ENCODE data around the gene MAZ. TPM values are rescaled to one million over a fixed set of nuclear protein-coding genes. Genes with fewer than 3 reads are reported as not detected.
"Not testable (repeated sequence)": the region's sequence is repeated elsewhere in the genome, so short reads cannot be mapped to it uniquely, and the experiment has no call there.

The MAZ gene
- total RNA-seq, 2 experiments from 2014 or later = 227 to 242 TPM

DNA sequence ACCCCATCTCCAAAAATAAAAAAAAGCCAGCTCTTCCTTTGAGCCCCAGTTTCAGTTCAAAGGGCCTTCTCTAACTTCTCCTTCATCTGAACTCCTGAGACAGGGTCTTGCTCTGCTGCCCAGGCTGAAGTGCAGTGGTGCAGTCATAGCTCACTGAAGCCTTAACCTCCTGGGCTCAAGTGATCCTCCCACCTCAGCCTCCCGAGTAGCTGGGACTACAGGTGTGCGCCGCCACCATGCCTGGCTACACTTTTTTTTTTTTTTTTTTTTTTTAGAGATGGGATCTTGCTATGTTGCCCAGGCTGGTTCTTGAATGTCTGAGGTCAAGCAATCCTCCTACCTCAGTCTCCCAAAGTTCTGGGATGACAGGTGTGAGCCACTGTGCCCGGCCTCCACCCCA is 26.9 kb downstream of the MAZ start:
- H3K27me3 Mint-ChIP-seq; H3K4me3 Mint-ChIP-seq; H3K9me3 Mint-ChIP-seq; DNase-seq; H3K27ac Mint-ChIP-seq; intact Hi-C loops (cut with micrococcal nuclease): not testable (repeated sequence)
- ChIA-PET CTCF (interaction anchor here (0.6 to 2.8 kb wide), 2 partner anchors 15 to 17 kb away, joined by 3 to 18 read pairs; no protein-coding TSS in a partner anchor), POLR2A (interaction anchor here (0.6 kb wide), 1 partner anchor 33 kb away, joined by 4 read pairs; no protein-coding TSS in a partner anchor)
- Mint-ChIP-seq H3K36me3 (peaks cover 41% of the 10 kb centered on the region), H3K4me1 (ENCODE audit: low read depth) (peaks cover 27% of the 10 kb centered on the region)

DNA sequence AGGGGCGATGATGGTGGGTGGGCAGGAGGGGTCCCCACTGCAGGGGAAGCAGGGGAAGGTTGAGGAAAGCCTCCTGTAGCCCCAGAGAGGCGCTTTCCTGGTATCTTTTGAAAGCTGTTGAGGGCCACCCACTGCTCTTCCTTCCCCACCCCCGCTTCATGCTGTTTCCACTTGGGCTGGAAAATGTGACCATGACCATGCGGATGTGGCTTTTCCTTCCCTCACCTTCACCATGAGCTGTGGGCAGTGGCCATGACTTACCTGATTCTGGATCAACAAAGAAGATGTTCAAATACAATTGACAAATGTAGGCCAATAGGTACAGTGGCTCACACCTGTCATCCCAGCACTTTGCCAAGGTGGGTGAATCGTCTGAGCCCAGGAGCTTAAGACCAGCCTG is 27.8 kb downstream of the MAZ start:
- H3K36me3 Mint-ChIP-seq = peaks cover 41% of the 10 kb centered on the region
- intact Hi-C loops (cut with micrococcal nuclease) = no loop called here
- ChIA-PET POLR2A (interaction anchor here (1.6 kb wide), 1 partner anchor 14 kb away, joined by 3 read pairs; the partner anchor contains the start of gene MVP), CTCF (interaction anchor here (2.8 kb wide), 1 partner anchor 14 kb away, joined by 18 read pairs; no protein-coding TSS in a partner anchor)
- H3K4me1 Mint-ChIP-seq (ENCODE audit: low read depth) = peaks cover 22% of the 10 kb centered on the region
- DNase-seq = peak; percentile 60
- no peak overlapping the region for H3K4me3 Mint-ChIP-seq
- H3K27ac Mint-ChIP-seq = peak overlapping the region; percentile 18
- no peaks in the 10 kb centered on the region for H3K27me3 Mint-ChIP-seq
- H3K9me3 Mint-ChIP-seq = no peaks in the 10 kb centered on the region

DNA sequence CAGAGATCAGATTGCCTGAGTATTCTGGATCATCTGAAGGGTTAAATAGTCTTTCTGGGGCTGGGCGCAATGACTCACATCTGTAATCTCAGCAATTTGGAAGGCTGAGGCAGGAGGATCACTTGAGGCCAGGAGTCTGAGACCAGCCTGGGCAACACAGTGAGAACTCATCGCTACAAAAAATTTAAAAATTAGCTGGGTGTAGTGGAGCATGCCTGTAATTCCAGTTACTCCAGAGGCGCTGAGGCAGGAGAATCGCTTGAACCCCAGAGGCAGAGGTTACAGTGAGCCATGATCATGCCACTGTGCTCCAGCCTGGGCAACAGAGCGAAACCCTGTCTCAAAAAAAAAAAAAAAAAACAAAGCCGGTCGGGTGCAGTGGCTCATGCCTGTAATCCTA is 29.6 kb downstream of the MAZ start:
- no peak for DNase-seq
- Mint-ChIP-seq H3K9me3 (no peaks in the 10 kb centered on the region), H3K4me1 (ENCODE audit: low read depth) (peaks cover 14% of the 10 kb centered on the region), H3K27ac (no peak overlapping the region), H3K4me3 (no peak overlapping the region), H3K27me3 (no peaks in the 10 kb centered on the region), H3K36me3 (peaks cover 45% of the 10 kb centered on the region)
- CTCF ChIA-PET = no interaction called here
- POLR2A ChIA-PET = no interaction called here
- intact Hi-C loops (cut with micrococcal nuclease) = no loop called here

DNA sequence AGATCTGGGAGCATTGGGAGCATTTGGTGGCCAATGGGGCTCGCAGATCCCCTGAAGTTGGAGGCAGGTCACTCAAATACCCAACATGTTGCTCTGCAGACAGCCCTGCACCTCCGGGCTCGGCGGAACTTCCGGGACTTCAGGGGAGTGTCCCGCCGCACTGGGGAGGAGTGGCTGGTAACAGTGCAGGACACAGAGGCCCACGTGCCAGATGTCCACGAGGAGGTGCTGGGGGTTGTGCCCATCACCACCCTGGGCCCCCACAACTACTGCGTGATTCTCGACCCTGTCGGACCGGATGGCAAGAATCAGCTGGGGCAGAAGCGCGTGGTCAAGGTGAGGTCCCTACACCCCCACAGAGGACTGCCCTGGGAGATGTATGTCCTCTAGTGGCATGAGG is 30.3 kb downstream of the MAZ start:
- no peaks in the 10 kb centered on the region for H3K27me3 Mint-ChIP-seq
- intact Hi-C loops (cut with micrococcal nuclease) = no loop called here
- H3K27ac Mint-ChIP-seq = no peak overlapping the region
- DNase-seq = no peak
- peaks cover 11% of the 10 kb centered on the region for H3K4me1 Mint-ChIP-seq (ENCODE audit: low read depth)
- CTCF ChIA-PET = interaction anchor here (4.4 kb wide), 1 partner anchor 12 kb away, joined by 24 read pairs; no protein-coding TSS in a partner anchor
- peaks cover 43% of the 10 kb centered on the region for H3K36me3 Mint-ChIP-seq
- no peak overlapping the region for H3K4me3 Mint-ChIP-seq
- H3K9me3 Mint-ChIP-seq = no peaks in the 10 kb centered on the region
- POLR2A ChIA-PET = no interaction called here

DNA sequence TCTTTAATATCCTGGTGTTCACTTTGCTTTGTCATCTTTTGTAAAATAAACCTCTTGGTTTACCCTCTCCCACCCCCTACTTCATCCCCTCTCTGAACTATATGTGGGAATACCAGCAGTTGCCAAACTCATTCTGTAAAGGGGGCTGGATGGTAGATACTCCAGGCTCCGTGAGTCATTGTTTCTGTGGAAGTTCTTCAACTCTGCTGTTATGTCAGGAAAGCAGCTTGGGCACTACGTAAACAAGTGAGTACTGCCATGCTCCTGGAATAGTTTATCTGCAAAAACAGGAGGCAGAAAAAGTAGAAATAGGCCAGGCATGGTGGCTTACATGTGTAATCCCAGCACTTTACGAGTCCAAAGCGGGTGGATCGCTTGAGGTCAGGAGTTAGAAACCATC is 31.5 kb downstream of the MAZ start:
- peak overlapping the region; percentile 28 for H3K27ac Mint-ChIP-seq
- H3K36me3 Mint-ChIP-seq = peaks cover 42% of the 10 kb centered on the region
- DNase-seq = no peak
- H3K4me3 Mint-ChIP-seq = no peak overlapping the region
- intact Hi-C loops (cut with micrococcal nuclease) = no loop called here
- no peaks in the 10 kb centered on the region for H3K27me3 Mint-ChIP-seq
- H3K4me1 Mint-ChIP-seq (ENCODE audit: low read depth) = peaks cover 11% of the 10 kb centered on the region
- POLR2A ChIA-PET = no interaction called here
- no peaks in the 10 kb centered on the region for H3K9me3 Mint-ChIP-seq
- CTCF ChIA-PET = interaction anchor here (4.4 kb wide), 1 partner anchor 11 kb away, joined by 24 read pairs; no protein-coding TSS in a partner anchor

DNA sequence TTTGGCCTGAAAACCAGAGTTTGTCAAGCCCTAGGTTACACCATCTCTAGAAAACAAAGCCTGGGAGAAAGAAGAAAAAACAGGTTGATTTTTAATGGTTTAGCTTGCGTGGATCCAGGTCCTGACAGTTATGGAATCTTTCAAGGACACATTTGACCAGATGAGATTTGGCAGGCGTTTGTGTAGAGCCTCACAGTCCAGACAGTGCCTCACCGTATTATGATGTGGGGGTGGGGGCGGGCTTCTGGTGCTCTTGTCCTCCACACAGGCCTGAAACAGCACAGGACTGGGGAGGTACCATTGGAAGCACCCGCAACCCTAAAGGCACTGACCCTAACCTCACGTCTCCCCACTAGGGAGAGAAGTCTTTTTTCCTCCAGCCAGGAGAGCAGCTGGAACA is 33.5 kb downstream of the MAZ start:
- Mint-ChIP-seq H3K27ac (no peak overlapping the region), H3K4me1 (ENCODE audit: low read depth) (peaks cover 2% of the 10 kb centered on the region), H3K4me3 (no peak overlapping the region), H3K27me3 (no peaks in the 10 kb centered on the region), H3K36me3 (peaks cover 34% of the 10 kb centered on the region), H3K9me3 (no peaks in the 10 kb centered on the region)
- DNase-seq = no peak
- ChIA-PET POLR2A (interaction anchor here (1.2 kb wide), 1 partner anchor 13 kb away, joined by 3 read pairs; no protein-coding TSS in a partner anchor), CTCF (interaction anchor here (4.4 kb wide), 1 partner anchor 9 kb away, joined by 24 read pairs; no protein-coding TSS in a partner anchor)
- intact Hi-C loops (cut with micrococcal nuclease) = no loop called here

DNA sequence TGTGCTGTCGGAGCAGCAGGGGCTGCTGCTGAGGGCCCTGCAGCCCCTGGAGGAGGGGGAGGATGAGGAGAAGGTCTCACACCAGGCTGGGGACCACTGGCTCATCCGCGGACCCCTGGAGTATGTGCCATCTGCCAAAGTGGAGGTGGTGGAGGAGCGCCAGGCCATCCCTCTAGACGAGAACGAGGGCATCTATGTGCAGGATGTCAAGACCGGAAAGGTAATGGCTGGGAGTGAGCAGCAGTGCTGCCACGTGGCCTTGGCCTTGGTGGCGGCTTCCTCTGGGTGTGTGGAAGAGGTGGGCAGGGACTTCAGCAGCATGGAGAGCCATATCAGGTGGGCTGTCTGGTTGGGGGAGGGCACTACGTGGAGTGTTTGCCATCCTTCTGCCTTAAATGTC is 33.9 kb downstream of the MAZ start:
- peaks cover 34% of the 10 kb centered on the region for H3K36me3 Mint-ChIP-seq
- no peak overlapping the region for H3K27ac Mint-ChIP-seq
- CTCF ChIA-PET = interaction anchor here (4.4 kb wide), 1 partner anchor 8 kb away, joined by 24 read pairs; no protein-coding TSS in a partner anchor
- H3K9me3 Mint-ChIP-seq = no peaks in the 10 kb centered on the region
- H3K4me1 Mint-ChIP-seq (ENCODE audit: low read depth) = peaks cover 2% of the 10 kb centered on the region
- no peak overlapping the region for H3K4me3 Mint-ChIP-seq
- H3K27me3 Mint-ChIP-seq = no peaks in the 10 kb centered on the region
- POLR2A ChIA-PET = no interaction called here
- DNase-seq = no peak
- intact Hi-C loops (cut with micrococcal nuclease) = no loop called here

DNA sequence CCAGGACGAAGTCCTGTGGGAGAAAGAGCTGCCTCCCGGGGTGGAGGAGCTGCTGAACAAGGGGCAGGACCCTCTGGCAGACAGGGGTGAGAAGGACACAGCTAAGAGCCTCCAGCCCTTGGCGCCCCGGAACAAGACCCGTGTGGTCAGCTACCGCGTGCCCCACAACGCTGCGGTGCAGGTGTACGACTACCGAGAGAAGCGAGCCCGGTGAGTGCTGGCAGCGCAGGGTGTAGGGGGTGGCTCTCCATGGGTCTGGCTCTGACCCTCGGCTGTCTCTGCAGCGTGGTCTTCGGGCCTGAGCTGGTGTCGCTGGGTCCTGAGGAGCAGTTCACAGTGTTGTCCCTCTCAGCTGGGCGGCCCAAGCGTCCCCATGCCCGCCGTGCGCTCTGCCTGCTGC is 35.3 kb downstream of the MAZ start:
- ChIA-PET POLR2A (interaction anchor here (0.8 kb wide), 1 partner anchor 14 kb away, joined by 3 read pairs; no protein-coding TSS in a partner anchor), CTCF (no interaction called here)
- H3K27ac Mint-ChIP-seq = no peak overlapping the region
- intact Hi-C loops (cut with micrococcal nuclease) = no loop called here
- H3K9me3 Mint-ChIP-seq = no peaks in the 10 kb centered on the region
- H3K36me3 Mint-ChIP-seq = peaks cover 28% of the 10 kb centered on the region
- no peaks in the 10 kb centered on the region for H3K4me1 Mint-ChIP-seq (ENCODE audit: low read depth)
- no peaks in the 10 kb centered on the region for H3K27me3 Mint-ChIP-seq
- no peak overlapping the region for H3K4me3 Mint-ChIP-seq
- DNase-seq = no peak

DNA sequence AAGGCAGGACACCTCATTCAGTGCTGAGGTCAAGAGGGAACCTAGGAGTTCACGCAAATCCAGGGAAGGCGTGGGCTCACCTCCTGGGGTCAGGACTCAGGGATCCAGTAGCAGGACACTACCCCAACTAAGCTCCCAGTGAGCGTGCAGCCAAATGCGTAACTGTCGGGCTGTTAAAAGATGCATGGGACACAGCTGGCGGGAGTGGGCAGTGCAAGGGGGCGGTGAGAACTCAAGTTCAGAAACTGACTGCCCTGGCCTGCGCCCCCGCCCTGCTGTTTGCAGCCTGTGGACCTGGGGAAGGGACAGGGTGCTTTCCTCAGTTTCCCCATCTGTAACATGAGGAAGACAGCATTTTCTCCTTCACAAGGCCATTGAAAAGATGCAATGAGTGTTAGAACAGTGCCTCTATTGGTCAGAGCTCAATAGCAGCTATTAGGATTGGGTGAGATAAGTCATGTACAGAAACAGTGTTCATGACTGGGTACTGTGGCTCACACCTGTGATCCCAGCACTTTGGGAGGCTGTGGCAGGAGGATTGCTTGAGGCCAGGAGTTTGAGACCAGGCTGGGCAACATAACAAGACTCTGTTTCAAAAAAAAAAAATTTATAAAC is 36.5 kb downstream of the MAZ start:
- Mint-ChIP-seq H3K9me3 (no peaks in the 10 kb centered on the region), H3K36me3 (peaks cover 24% of the 10 kb centered on the region), H3K27ac (peak overlapping the region; percentile 8), H3K27me3 (no peaks in the 10 kb centered on the region), H3K4me1 (ENCODE audit: low read depth) (no peaks in the 10 kb centered on the region), H3K4me3 (no peak overlapping the region)
- ChIA-PET CTCF (interaction anchor here (0.7 to 1.2 kb wide), 6 partner anchors 9 to 101 kb away, joined by 3 to 4 read pairs (median 3); no protein-coding TSS in a partner anchor), POLR2A (no interaction called here)
- no peak for DNase-seq
- intact Hi-C loops (cut with micrococcal nuclease) = no loop called here

DNA sequence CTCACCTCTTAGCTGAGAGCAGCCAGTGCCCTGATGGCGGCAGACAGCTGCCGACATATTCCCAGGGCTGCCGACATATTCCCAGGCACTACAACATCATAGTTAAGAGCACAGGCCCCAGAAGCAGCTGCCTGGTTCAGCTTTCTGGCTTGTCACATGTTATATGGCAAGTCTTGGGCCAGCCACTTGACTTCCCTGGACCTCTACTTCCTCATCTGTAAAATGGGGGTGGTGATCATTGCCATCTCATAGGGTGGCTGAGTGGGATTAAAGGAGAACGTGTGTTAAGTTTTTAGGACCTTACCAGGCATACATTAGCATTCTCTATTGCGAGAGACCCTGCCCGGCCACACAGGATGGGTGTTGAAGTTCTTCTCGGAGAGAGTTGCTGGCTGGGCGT is 37.6 kb downstream of the MAZ start:
- peak overlapping the region; percentile 30 for H3K27ac Mint-ChIP-seq
- no peaks in the 10 kb centered on the region for H3K27me3 Mint-ChIP-seq
- H3K4me1 Mint-ChIP-seq (ENCODE audit: low read depth) = peaks cover 6% of the 10 kb centered on the region
- ChIA-PET CTCF (interaction anchor here (1.1 to 1.2 kb wide), 2 partner anchors 8 to 36 kb away, joined by 3 to 4 read pairs; no protein-coding TSS in a partner anchor), POLR2A (no interaction called here)
- no peak for DNase-seq
- intact Hi-C loops (cut with micrococcal nuclease) = no loop called here
- peaks cover 27% of the 10 kb centered on the region for H3K36me3 Mint-ChIP-seq
- no peak overlapping the region for H3K4me3 Mint-ChIP-seq
- no peaks in the 10 kb centered on the region for H3K9me3 Mint-ChIP-seq

DNA sequence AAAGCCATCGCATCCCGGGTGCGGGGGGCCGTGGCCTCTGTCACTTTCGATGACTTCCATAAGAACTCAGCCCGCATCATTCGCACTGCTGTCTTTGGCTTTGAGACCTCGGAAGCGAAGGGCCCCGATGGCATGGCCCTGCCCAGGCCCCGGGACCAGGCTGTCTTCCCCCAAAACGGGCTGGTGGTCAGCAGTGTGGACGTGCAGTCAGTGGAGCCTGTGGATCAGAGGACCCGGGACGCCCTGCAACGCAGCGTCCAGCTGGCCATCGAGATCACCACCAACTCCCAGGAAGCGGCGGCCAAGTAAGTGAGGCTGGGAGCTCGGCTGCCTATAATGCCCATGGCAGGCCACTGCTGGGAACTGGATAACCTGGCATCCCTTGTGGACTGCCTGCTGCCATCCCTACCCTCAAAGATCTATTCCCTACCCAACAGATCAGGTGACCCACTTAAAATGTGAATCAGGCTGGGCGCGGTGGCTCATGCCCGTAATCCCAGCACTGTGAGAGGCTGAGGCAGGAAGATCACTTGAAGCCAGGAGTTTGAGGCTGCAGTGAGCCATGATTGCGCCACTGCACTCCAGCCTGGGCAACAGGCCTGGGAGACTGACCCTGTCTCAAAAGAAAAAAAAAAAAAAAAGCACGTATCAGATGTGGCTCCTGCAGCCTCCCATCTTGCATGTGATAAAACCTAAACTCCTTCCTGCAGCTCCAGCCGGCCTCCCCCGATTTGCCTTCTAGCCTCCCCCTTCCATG is 38.4 kb downstream of the MAZ start:
- ChIA-PET CTCF (interaction anchor here (0.6 to 2.2 kb wide), 2 partner anchors 41 to 187 kb away, joined by 3 to 5 read pairs; no protein-coding TSS in a partner anchor), POLR2A (no interaction called here)
- Mint-ChIP-seq H3K36me3 (peaks cover 24% of the 10 kb centered on the region), H3K4me1 (ENCODE audit: low read depth) (peaks cover 6% of the 10 kb centered on the region), H3K4me3 (no peak overlapping the region), H3K27me3 (no peaks in the 10 kb centered on the region), H3K9me3 (no peaks in the 10 kb centered on the region), H3K27ac (no peak overlapping the region)
- intact Hi-C loops (cut with micrococcal nuclease) = no loop called here
- DNase-seq = no peak

DNA sequence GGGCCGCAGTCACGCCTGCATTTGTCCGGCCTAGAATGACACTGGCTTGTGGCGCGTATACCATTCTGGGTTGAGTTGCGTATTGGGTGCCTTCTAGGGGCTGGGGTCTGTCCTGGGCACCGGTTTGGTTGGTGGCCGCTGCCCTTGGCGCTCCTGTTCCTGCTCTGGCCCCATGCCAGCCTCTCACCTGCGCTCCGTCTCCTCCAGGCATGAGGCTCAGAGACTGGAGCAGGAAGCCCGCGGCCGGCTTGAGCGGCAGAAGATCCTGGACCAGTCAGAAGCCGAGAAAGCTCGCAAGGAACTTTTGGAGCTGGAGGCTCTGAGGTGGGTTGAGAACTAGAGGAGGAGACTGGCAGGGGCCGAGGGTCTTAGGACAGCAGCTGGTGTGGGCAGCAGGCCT is 39.3 kb downstream of the MAZ start:
- POLR2A ChIA-PET = no interaction called here
- H3K36me3 Mint-ChIP-seq = peaks cover 22% of the 10 kb centered on the region
- H3K4me3 Mint-ChIP-seq = no peak overlapping the region

More for the DNA sequence above, 39.3 kb downstream of the MAZ start:
- no peaks in the 10 kb centered on the region for H3K9me3 Mint-ChIP-seq
- no peaks in the 10 kb centered on the region for H3K27me3 Mint-ChIP-seq
- H3K4me1 Mint-ChIP-seq (ENCODE audit: low read depth) = peaks cover 6% of the 10 kb centered on the region
- CTCF ChIA-PET = interaction anchor here (1.8 to 2.2 kb wide), 2 partner anchors 26 to 186 kb away, joined by 5 to 6 read pairs; partner anchors contain the start of gene MVP
- no peak for DNase-seq
- H3K27ac Mint-ChIP-seq = no peak overlapping the region
- intact Hi-C loops (cut with micrococcal nuclease) = no loop called here
